Lower leg skin (tissue), 3 donors: ENCODE results near the gene AAMP.

Experiments used
- POLR2A ChIP-seq, 2 donors: fragments of 450-650 bp; IDR thresholded peaks; one replicate each; pipeline ENCODE4 v1.6.1; 2016 to 2017; ENCODE audit warnings: antibody characterized with exemption in 2 of 2, mild to moderate bottlenecking in 1 of 2, moderate library complexity in 1 of 2
- TF ChIP-seq, protein P1 (sequence below), 3 donors: fragments of 450-650 bp; IDR thresholded peaks; one replicate each; pipeline ENCODE4 v1.5.1; 2016; ENCODE audit warnings: antibody characterized with exemption in 3 of 3, mild to moderate bottlenecking in 3 of 3, moderate library complexity in 2 of 3

- TF ChIP-seq, protein P1, sequence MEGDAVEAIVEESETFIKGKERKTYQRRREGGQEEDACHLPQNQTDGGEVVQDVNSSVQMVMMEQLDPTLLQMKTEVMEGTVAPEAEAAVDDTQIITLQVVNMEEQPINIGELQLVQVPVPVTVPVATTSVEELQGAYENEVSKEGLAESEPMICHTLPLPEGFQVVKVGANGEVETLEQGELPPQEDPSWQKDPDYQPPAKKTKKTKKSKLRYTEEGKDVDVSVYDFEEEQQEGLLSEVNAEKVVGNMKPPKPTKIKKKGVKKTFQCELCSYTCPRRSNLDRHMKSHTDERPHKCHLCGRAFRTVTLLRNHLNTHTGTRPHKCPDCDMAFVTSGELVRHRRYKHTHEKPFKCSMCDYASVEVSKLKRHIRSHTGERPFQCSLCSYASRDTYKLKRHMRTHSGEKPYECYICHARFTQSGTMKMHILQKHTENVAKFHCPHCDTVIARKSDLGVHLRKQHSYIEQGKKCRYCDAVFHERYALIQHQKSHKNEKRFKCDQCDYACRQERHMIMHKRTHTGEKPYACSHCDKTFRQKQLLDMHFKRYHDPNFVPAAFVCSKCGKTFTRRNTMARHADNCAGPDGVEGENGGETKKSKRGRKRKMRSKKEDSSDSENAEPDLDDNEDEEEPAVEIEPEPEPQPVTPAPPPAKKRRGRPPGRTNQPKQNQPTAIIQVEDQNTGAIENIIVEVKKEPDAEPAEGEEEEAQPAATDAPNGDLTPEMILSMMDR (IDR thresholded peaks at IDR 0.05) = no peak
- no peak for TF ChIP-seq POLR2A (IDR thresholded peaks at IDR 0.05)
Observed at GRCh38 chr2:218219934-218220333, 50.0 kb downstream of the AAMP start.
